NOMO-1 treated with DMSO at 0.1 percent for 48 hours (cell line): Measurements from ENCODE around the gene PTCD2.

Source experiments
- DNase-seq: peaks from one replicate; lab custom pipeline; 2025; ENCODE audit not compliant: unreplicated experiment; lab: John Stamatoyannopoulos, UW

PTCD2 gene

DNA sequence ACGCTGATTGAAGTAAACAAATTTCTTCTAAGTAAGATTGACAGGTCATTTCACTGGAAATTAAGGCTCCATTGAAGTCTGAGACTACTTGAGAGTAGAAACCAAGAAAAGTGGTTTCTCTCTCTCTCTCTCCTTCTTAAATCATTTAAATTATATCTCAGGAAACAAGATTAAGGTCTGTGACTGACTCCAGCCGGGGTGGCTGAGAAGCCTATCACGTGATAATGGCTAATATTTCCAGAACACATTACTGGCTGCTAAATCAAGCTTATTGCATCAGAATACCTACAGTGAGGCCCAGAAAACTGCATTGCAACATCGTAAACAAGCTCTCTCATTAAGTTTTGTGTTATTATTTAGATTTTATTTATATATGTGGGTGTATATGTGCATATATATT is 88.4 kb downstream of the PTCD2 start:
- DNase-seq, result peak; percentile 26

DNA sequence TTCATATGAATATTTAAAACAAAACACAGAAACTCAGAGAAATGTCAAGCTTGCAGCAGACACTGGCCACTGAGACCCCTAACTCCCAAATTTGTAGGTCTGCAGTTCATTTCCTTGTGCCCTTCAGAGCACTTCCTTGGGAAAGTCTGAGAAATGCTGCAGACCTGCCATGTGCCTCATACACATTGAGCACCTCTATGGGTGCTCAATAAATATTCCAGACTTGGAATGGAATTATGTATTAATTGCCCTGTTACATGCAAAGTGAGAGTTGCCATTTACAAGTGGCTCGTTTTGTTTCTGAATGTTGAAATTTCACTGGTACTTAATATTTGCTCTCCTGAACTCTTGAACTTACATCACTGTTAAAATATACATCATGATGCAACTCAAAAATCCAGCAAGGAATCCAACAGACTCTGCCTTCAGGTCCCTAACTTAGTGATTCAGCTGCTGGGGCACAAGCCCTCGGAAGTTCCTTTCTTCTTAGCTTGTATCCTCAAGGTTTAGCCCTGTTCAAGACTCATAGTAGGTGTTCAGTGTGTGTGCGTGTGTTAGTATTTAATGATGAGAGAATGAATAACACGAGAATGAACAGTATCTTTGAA is 90.6 kb downstream of the PTCD2 start:
- no peak for DNase-seq

DNA sequence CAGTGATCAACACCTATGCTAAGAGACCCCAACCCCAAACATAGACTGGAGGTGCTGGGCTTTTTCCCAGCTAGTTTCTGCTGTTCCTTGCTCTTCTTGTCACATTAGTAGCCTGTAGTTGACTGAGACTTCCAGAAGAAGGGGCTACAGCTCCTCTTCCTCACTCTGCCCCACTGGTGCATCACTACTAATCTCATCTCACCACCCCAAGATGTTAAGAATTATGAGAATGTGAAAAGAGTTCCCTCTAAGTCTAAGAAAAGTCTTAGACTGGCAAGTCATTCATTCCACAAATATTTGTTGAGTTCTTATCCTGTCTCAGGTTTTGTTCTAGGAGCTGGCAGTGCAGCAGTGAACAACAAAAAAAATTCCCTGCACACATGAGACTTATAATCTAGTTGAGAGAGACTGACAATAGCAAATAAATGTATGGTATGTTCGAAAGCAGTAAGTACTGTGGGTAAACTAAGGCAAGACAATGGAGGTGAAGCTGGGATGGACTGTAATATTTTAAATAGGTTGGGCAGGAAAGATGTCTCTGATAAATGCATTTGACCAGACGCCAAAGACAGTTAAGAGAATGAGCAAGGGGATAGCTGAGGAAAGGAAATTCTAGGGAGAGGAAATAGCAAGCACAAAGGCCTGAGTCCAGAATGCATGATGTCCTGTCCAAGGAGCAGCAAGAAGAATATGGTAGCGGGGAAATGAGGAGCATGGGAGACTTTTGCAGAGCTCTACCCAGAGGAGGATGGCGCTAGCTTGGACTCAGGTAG is 92.3 kb downstream of the PTCD2 start:
- DNase-seq, result no peak

DNA sequence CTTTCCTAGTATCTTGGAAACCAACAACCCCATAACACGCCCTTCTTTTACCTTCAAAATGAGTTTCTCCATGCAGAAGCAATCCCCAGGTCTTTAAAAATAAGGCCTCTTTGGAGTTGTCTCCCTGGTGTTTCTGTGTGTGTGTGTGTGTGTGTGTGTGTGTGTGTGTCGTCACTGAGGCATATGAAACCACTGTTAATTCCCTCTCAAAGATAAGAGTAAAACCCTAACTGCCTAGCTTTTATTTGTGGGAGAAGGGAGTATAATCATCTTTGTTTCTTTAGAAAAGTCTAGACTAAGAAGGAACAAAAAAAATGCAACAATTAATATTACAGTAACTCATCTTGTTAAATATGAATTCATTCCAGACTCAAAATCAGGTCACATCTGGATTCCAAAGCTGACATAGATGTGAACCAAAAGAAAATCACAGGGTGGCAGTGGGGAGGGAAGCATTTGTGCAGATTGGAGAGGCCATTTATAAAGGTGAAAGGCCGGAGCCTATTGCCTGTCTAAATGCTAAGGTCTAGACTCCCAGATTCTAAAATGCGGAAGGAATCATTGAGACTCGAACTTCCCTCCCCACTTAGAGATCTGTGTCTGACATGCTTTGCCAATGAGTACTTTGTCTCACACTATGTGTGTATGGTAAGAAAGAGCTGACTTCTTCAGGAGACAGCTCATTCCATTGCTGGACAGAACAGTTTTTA is 95.6 kb downstream of the PTCD2 start:
- DNase-seq, result no peak

DNA sequence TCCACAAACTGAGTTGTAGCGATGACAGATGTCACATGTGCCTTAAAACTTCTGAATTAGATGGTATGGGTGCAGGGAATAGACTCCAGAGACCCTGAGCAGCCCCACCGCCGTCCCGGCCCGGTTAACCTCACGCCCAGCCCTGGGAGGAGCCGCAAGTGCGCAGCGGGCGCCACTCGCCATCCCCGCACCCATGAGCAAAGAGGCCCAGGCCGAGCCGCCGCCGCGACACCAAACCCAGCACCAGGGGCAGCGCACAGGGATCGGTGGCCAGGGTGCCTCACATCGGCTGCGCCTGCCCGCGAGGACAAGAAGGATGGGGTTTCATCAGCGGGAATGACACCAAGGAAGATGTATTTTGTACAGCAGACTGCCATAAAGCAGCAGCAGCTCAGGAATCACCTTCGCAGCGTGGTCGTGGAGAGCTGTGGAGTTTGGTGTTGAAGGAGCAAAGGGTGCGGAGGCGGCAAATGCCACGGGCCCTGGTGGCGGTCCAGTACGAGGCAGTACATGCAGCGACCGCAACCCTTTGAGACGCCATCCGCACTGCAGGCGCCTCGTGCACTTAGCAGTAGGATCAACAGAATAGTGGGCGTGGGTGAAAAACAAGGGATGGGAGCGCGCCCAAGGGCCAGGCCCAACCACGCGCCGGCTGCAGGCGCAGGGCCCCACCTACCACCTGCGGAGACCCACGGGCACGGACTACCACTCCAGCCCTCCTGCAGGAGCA is 97.3 kb downstream of the PTCD2 start:
- DNase-seq, result no peak
